Activated CD4-positive, alpha-beta memory T cell treated with anti-CD3 and anti-CD28 coated beads, Interleukin-2, amount 10 ng/mL, durations not matched to agents 7 days and 5 days (primary cell): ENCODE measurements around the gene SORCS2. TPM values are rescaled to one million over a fixed set of nuclear protein-coding genes. Genes with fewer than 3 reads are reported as not detected.

Source experiments
- CTCF ChIA-PET: fragments of 350-600 bp; sonication (Branson Sonifier 250); formaldehyde crosslinking; loops from one replicate; lab custom pipeline; 2021; ENCODE audit warnings: antibody characterized with exemption, inconsistent platforms; lab: Charles Lee
- POLR2A ChIA-PET: fragments of 350-600 bp; sonication (Branson Sonifier 250); formaldehyde crosslinking; loops from one replicate; lab custom pipeline; 2021; ENCODE audit warnings: antibody characterized with exemption; lab: Charles Lee
- DNase-seq: peaks from one replicate; pipeline ENCODE4 v3.0.0-alpha.2; 2020
- H3K27ac Mint-ChIP-seq: one replicate; pipeline ENCODE4 v1.8.0; 2021; ENCODE audit warnings: mild to moderate bottlenecking, mixed read lengths
- H3K27me3 Mint-ChIP-seq: one replicate; pipeline ENCODE4 v1.8.0; 2021; ENCODE audit warnings: mixed read lengths
- H3K36me3 Mint-ChIP-seq: one replicate; pipeline ENCODE4 v1.8.0; 2021; ENCODE audit warnings: low read depth, mixed read lengths
- H3K4me1 Mint-ChIP-seq: one replicate; pipeline ENCODE4 v1.8.0; 2021; ENCODE audit warnings: mixed read lengths
- H3K4me3 Mint-ChIP-seq: one replicate; pipeline ENCODE4 v1.8.0; 2021; ENCODE audit warnings: mild to moderate bottlenecking, mixed read lengths
- H3K9me3 Mint-ChIP-seq: one replicate; pipeline ENCODE4 v1.8.0; 2021; ENCODE audit warnings: mixed read lengths
- total RNA-seq, 2 experiments: library from RNA; stranded (reverse); gene quantifications; one replicate each; pipeline ENCODE4 v1.2.3, GENCODE V29; 2021

Gene SORCS2
- total RNA-seq, 2 experiments from 2014 or later, result 0.10 to 0.18 TPM

GRCh38 chr4:7384929-7385890 is 192.9 kb downstream of the SORCS2 start:
- Mint-ChIP-seq H3K4me3 (no peak overlapping the region), H3K9me3 (peaks cover 15% of the 10 kb centered on the region), H3K4me1 (no peaks in the 10 kb centered on the region), H3K27me3 (no peaks in the 10 kb centered on the region), H3K27ac (no peak overlapping the region), H3K36me3 (no peaks in the 10 kb centered on the region)
- peak; percentile 3 for DNase-seq
- CTCF ChIA-PET, result no interaction called here
- POLR2A ChIA-PET, result no interaction called here

GRCh38 chr4:7387925-7388324 is 195.6 kb downstream of the SORCS2 start:
- CTCF ChIA-PET, result no interaction called here
- no peaks in the 10 kb centered on the region for H3K4me1 Mint-ChIP-seq
- H3K9me3 Mint-ChIP-seq, result peaks cover 15% of the 10 kb centered on the region
- no peak overlapping the region for H3K27ac Mint-ChIP-seq
- H3K27me3 Mint-ChIP-seq, result no peaks in the 10 kb centered on the region
- no peak overlapping the region for H3K4me3 Mint-ChIP-seq
- DNase-seq, result peak; percentile 1
- POLR2A ChIA-PET, result no interaction called here
- H3K36me3 Mint-ChIP-seq, result no peaks in the 10 kb centered on the region

- CTCF ChIA-PET, result no interaction called here
- Mint-ChIP-seq H3K27ac (no peak overlapping the region), H3K27me3 (no peaks in the 10 kb centered on the region), H3K9me3 (peaks cover 15% of the 10 kb centered on the region), H3K4me1 (no peaks in the 10 kb centered on the region), H3K36me3 (no peaks in the 10 kb centered on the region), H3K4me3 (no peak overlapping the region)
- POLR2A ChIA-PET, result no interaction called here
- peak; percentile 10 for DNase-seq
Measured at GRCh38 chr4:7388627-7389026, 196.3 kb downstream of the SORCS2 start.

- CTCF ChIA-PET, result no interaction called here
Measured at GRCh38 chr4:7389101-7389701, 196.9 kb downstream of the SORCS2 start.

GRCh38 chr4:7389719-7390118 is 197.4 kb downstream of the SORCS2 start:
- no peaks in the 10 kb centered on the region for H3K27me3 Mint-ChIP-seq
- ChIA-PET CTCF (no interaction called here), POLR2A (no interaction called here)
- H3K9me3 Mint-ChIP-seq, result peaks cover 15% of the 10 kb centered on the region
- no peak overlapping the region for H3K4me3 Mint-ChIP-seq
- H3K27ac Mint-ChIP-seq, result no peak overlapping the region
- H3K4me1 Mint-ChIP-seq, result no peaks in the 10 kb centered on the region
- no peaks in the 10 kb centered on the region for H3K36me3 Mint-ChIP-seq
- DNase-seq, result peak; percentile 12

More at GRCh38 chr4:7389101-7389701, 196.9 kb downstream of the SORCS2 start:
- H3K4me1 Mint-ChIP-seq, result no peaks in the 10 kb centered on the region
- POLR2A ChIA-PET, result no interaction called here
- peaks cover 15% of the 10 kb centered on the region for H3K9me3 Mint-ChIP-seq
- no peaks in the 10 kb centered on the region for H3K36me3 Mint-ChIP-seq
- no peak overlapping the region for H3K27ac Mint-ChIP-seq
- no peaks in the 10 kb centered on the region for H3K27me3 Mint-ChIP-seq
- peak; percentile 7 for DNase-seq
- H3K4me3 Mint-ChIP-seq, result no peak overlapping the region

- Mint-ChIP-seq H3K27me3 (no peaks in the 10 kb centered on the region), H3K4me1 (no peaks in the 10 kb centered on the region), H3K27ac (no peak overlapping the region), H3K36me3 (no peaks in the 10 kb centered on the region), H3K4me3 (no peak overlapping the region), H3K9me3 (peaks cover 15% of the 10 kb centered on the region)
- POLR2A ChIA-PET, result no interaction called here
- DNase-seq, result peak; percentile 6
- CTCF ChIA-PET, result no interaction called here
Measured at GRCh38 chr4:7390336-7390735, 198.0 kb downstream of the SORCS2 start.

GRCh38 chr4:7390906-7391636 is 198.7 kb downstream of the SORCS2 start:
- Mint-ChIP-seq H3K4me1 (no peaks in the 10 kb centered on the region), H3K27ac (no peak overlapping the region), H3K27me3 (no peaks in the 10 kb centered on the region), H3K36me3 (no peaks in the 10 kb centered on the region), H3K4me3 (no peak overlapping the region), H3K9me3 (peaks cover 12% of the 10 kb centered on the region)
- peak; percentile 4 for DNase-seq
- ChIA-PET POLR2A (no interaction called here), CTCF (no interaction called here)

- POLR2A ChIA-PET, result no interaction called here
Measured at GRCh38 chr4:7391637-7392437, 199.5 kb downstream of the SORCS2 start.

GRCh38 chr4:7392438-7393421 is 200.4 kb downstream of the SORCS2 start:
- Mint-ChIP-seq H3K4me1 (no peaks in the 10 kb centered on the region), H3K27ac (no peak overlapping the region), H3K27me3 (peaks cover 3% of the 10 kb centered on the region), H3K36me3 (no peaks in the 10 kb centered on the region), H3K9me3 (peaks cover 3% of the 10 kb centered on the region), H3K4me3 (no peak overlapping the region)
- DNase-seq, result peak; percentile 13
- POLR2A ChIA-PET, result no interaction called here
- CTCF ChIA-PET, result no interaction called here

More at GRCh38 chr4:7391637-7392437, 199.5 kb downstream of the SORCS2 start:
- Mint-ChIP-seq H3K4me1 (no peaks in the 10 kb centered on the region), H3K4me3 (no peak overlapping the region), H3K36me3 (no peaks in the 10 kb centered on the region), H3K27me3 (peaks cover 3% of the 10 kb centered on the region), H3K9me3 (peaks cover 7% of the 10 kb centered on the region), H3K27ac (no peak overlapping the region)
- CTCF ChIA-PET, result no interaction called here
- peak; percentile 12 for DNase-seq

GRCh38 chr4:7393601-7394575 is 201.6 kb downstream of the SORCS2 start:
- Mint-ChIP-seq H3K9me3 (no peaks in the 10 kb centered on the region), H3K4me1 (no peaks in the 10 kb centered on the region), H3K4me3 (no peak overlapping the region), H3K27ac (no peak overlapping the region), H3K27me3 (peaks cover 5% of the 10 kb centered on the region), H3K36me3 (no peaks in the 10 kb centered on the region)
- ChIA-PET POLR2A (no interaction called here), CTCF (interaction anchor here (0.6 kb wide), 1 partner anchor 408 kb away, joined by 3 read pairs; no protein-coding TSS in a partner anchor)
- peak; percentile 6 for DNase-seq
